HG03378 (cell line): ENCODE results near the gene EPS15.
"Not testable (repeated sequence)": the region's sequence is repeated elsewhere in the genome, so short reads cannot be mapped to it uniquely, and the experiment has no call there.

Source experiments
- ATAC-seq: cut with Tn5 transposase; IDR thresholded peaks from one replicate; pipeline ENCODE4 v1.9.1; 2021; ENCODE audit warnings: mild to moderate bottlenecking, moderate library complexity; ENCODE audit not compliant: unreplicated experiment

Gene EPS15

DNA sequence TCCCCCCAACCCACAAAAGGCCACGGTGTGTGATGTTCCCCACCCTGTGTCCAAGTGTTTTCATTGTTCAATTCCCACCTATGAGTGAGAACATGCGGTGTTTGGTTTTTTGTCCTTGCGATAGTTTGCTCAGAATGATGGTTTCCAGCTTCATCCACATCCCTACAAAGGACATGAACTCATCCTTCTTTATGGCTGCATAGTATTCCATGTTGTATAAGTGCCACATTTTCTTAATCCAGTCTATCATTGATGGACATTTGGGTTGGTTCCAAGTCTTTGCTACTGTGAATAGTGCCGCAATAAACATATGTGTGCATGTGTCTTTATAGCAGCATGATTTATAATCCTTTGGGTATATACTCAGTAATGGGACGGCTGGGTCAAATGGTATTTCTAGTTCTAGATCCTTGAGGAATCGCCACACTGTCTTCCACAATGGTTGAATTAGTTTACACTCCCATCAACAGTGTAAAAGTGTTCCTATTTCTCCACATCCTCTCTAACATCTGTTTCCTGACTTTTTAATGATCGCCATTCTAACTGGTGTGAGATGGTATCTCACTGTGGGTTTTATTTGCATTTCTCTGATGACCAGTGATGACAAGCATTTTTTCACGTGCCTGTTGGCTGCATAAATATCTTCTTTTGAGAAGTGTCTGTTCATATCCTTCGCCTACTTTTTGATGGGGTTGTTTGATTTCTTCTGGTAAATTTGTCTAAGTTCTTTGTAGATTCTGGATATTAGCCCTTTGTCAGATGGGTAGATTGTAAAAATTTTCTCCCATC, 44.0 kb downstream of the EPS15 start:
- not testable (repeated sequence) for ATAC-seq

- ATAC-seq: no peak
These were observed 45.5 kb downstream of the EPS15 start for GRCh38 chr1:51473331-51474115.

DNA sequence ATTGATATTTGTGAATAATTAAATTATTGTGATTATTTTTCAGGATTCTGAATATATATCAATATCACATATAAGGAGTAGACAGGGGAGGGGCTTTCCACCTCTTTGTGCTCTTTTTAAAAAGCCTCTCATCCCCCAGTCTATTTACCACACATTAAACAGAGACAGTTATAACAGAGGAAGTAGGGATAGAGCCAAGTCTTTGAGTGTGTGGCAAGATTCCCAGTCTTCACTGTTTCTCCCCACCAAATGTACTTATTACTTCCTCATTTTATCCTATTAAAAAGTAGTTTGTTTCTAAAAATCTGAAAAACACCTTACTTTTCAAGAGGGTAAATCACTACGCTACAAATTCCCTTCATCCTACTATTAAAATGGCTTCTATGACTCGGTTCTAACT, 46.7 kb downstream of the EPS15 start:
- no peak for ATAC-seq

DNA sequence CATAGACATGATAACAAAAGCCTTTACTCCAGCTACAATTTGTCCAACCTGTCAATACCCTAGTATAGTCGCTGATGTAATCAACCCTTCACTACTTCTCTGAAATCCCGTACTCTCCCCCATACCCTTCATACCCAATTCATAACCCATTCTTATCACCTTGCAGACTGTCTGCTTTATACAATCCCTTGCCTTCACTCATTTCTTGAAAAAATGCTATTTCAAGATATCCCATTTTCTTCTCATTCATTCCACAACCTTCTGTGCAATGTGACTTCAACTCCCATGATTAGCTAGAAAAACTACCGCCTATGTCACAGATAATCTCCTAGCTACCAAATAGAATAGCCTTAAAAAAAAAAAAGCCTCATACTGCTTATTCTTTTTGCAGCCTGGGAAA, 49.5 kb downstream of the EPS15 start:
- no peak for ATAC-seq

GRCh38 chr1:51464828-51465227, 54.2 kb downstream of the EPS15 start:
- ATAC-seq: no peak

- ATAC-seq: no peak
These were observed 55.5 kb downstream of the EPS15 start for GRCh38 chr1:51463561-51463960.

DNA sequence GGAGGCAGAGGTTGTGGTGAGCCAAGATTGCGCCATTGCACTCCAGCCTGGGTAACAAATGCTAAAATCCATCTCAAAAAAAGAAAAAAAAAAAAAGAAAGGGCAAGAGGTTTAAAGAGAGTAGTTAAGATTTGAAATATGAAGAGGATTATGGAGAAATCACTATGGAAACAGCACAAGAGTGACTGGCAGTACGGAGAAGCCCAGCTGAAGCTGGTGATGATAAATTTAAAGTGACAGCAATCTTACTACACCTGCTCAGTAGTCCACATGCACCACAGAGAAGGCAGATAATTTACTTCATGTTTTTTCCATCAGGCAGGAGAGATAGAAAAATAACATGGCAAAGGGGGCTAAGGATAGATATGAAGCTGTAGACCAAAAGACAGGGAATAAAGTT, 56.8 kb downstream of the EPS15 start:
- not testable (repeated sequence) for ATAC-seq

DNA sequence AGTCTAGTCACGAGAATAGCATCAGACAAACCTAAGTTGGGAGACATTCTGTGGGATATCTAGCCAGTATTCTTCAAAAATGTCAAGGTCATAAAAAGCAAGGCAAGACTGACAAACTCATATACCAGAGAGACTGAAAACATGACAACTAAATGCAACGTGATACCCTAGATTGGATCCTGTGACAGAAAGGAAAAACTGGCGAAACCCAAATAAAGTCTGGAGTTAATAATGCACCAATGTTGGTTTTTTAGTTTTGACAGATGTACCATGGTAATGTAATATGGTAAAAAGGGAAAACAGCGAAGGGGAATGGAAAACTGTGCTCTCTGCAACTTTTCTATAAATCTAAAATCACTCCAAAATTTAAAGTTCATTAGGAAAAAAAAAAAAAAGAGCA, 64.5 kb downstream of the EPS15 start:
- ATAC-seq: no peak

DNA sequence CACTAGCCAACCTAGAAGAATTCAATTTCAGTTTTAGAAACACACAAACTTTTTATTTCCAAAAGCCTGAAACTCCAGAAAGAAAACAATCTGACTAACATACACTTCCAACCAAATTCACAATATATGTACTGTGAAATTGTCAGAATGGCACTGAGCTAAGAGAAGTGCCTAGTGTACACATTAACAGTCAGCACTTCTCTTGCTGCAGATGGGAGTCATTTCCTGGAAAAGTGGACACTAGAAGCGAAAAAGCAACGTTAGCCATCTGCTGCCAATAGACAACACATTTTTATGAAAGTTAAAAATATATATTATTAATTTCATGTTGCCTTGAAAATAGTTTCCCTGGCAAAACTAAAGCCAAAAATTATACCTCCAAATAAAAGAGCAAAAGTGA, 66.1 kb downstream of the EPS15 start:
- ATAC-seq: no peak

DNA sequence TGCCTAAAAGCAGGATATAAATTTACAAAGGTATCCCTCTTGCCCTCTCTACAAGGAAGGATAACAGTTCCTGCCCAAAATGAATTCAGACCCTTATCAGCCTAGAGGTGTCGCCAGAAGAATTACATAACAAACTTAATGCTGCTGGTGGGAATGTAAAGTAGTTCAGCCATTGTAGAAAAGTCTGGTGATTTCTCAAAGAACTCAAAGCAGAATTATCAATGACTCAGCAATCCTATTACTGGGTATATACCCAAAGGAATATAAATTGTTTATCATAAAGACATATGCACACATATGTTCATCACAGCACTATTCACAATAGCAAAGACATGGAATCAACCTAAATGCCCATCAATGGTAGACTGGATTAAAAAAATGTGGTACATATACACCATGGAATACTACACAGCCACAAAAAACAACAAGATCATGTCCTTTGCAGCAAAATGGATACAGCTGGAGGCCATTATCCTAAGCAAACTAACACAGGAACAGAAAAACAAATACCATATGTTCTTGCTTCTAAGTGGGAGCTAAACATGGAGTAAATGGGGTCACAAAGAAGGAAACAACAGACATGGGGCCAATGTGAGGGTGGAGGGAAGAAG, 70.1 kb downstream of the EPS15 start:
- ATAC-seq: not testable (repeated sequence)

DNA sequence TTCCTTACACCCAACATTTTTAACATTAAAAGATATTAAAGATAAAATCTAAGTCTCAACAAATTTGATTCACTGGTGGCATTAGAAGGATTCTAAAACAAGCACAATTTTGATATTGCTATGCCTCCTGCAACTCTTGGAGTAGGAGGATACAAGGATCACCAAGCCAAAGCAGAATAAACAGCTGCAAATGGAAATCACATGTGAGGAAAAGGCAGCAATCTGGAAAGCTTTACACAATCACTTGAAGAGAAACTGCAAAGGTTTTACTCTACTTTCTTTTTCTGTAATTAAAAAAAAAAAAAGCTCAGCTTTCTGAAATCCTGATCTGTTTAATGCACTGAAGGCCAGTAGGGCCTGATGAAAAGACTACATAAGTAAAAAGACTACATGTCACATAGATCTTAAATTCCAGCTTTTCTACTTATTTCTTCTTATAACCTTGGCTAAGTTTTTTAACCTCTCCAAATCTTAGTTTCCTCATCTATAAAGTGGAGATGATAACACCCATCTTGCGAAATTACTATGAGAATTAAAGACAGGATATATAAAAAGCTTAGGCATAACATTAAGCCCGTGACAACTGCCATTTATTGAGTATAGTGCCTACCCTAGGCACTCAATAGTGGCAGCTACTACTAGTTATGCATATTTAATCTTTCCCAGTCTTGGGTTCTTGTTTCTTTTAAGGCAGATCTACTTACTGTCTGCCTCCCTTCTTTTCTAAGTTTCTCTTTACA, 73.5 kb downstream of the EPS15 start:
- no peak for ATAC-seq

GRCh38 chr1:51444534-51445192, 74.4 kb downstream of the EPS15 start:
- ATAC-seq: no peak

GRCh38 chr1:51444096-51444495, 75.0 kb downstream of the EPS15 start:
- no peak for ATAC-seq

DNA sequence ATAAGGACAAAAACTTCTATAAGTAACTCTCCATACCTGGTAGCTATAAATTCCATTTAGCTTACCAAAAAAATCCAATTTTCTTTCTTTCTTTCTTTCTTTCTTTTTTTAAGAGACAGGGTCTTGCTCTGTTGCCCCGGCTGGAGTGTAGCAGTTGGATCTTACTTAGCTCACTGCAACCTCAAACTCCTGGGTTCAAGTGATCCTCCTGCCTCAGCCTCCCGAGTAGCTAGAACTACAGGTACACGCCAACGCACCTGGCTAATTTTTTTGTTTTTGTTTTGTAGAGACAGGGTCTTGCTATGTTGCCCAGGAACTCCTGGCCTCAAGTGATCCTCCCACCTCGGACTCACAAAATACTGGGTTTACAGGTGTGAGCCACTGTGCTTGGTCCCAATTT, 75.5 kb downstream of the EPS15 start:
- no peak for ATAC-seq

DNA sequence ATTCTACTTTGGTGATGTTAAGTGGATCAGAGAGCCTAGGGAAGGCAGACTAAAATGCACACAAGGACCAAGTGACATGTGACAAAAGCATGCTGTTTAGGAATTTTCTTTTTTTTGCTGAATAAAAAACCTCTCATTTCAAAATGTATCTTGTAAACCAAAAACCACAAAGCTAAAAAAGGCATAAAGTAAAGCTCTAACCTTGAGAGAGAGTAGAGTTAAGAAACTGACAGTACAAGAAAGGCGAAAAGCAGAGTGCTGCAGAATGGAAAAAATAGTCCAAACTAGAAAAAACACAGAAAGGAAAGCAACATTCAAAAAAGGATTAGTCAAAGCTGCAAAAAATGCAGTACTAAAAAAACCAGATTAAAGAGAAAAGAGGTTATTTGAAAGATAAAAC, 76.5 kb downstream of the EPS15 start:
- ATAC-seq: no peak

- no peak for ATAC-seq
These were observed 76.9 kb downstream of the EPS15 start for GRCh38 chr1:51442198-51442597.

DNA sequence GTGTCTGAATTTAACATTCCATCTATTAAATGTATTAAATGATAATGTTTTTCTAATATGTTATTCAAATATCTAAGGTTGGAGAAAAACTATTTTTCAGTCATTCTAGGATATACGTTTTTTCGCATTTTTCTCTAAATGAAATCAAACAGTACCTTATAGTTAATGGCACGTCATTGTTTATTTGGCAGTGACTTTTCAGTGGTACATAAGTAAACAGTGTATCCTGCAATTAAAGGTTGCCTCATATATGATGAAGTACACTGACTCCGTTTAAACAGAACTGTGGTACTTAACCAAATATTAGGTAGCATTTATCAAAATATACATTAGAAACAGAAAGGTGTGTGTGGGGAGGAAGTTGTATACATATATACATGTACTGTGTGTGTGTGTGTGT, 79.2 kb downstream of the EPS15 start:
- no peak for ATAC-seq

DNA sequence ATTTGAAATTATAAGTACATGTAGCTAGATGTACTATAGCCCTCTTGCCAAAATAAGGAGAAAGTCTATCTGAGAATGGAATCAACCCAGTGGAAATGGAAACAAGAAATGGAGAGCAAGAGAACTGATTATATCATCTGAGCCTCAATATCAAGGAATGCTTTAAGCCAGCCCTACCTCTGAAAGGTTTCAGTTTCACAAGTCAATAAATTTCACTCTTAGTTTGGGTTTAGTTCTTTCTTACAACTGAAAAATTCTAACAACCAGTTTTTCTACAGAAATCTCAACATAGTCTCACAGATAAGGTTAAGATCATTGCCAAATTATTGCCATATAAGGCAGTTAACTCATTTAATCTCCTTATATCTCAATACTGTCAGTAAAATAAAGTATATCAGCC, 80.0 kb downstream of the EPS15 start:
- ATAC-seq: no peak

DNA sequence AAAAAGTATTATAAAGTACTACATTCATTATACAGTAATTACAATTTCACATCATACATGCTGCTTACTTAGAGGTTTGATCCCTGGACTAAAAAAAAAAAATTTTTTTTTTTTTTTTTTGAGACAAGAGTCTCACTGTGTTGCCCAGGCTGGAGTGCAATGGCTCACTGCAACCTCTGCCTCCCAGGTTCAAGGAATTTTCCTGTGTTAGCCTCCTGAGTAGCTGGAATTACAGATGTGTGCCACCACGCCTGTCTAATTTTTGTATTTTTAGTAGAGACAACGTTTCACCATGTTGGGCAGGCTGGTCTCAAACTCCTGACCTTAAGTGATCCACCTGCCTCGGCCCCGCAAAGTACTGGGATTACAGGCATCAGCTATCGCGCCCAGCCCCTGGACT, 81.7 kb downstream of the EPS15 start:
- ATAC-seq: not testable (repeated sequence)

GRCh38 chr1:51435878-51436277, 83.2 kb downstream of the EPS15 start:
- ATAC-seq: no peak
